OCI-LY7 (cell line): ENCODE measurements around the gene IL22RA2. TPM values are rescaled to one million over a fixed set of nuclear protein-coding genes. Genes with fewer than 3 reads are reported as not detected.

Experiments used
- BruUV-seq: library from RNA; stranded (reverse); fragments of 400-500 nt; replicated peaks from 2 replicates; lab custom pipeline; 2021; lab: Mats Ljungman, UMichigan
- CTCF ChIA-PET: fragments of 300-600 bp; sonication (Branson Sonifier 250); formaldehyde crosslinking; loops from one replicate; lab custom pipeline; 2022; ENCODE audit warnings: antibody characterized with exemption; ENCODE audit not compliant: unreplicated experiment; lab: Charles Lee
- POLR2A ChIA-PET: fragments of 300-600 bp; sonication (Branson Sonifier 250); formaldehyde crosslinking; loops from one replicate; lab custom pipeline; 2022; ENCODE audit warnings: antibody characterized with exemption; lab: Charles Lee
- DNase-seq: peaks from one replicate; pipeline ENCODE4 v3.0.0-alpha.2; 2015; ENCODE audit warnings: low spot score
- H2AFZ ChIP-seq: fragments of 200-600 bp; sonication (generic), shearing (Covaris generic); 2 replicates; pipeline ENCODE4 v1.6.1; 2014; ENCODE audit warnings: mild to moderate bottlenecking, antibody characterized with exemption, low read length, moderate library complexity
- H3K27ac ChIP-seq: fragments of 200-600 bp; sonication (generic); 2 replicates; pipeline ENCODE4 v1.5.1; 2014; ENCODE audit warnings: mixed run types, low read depth, mild to moderate bottlenecking, moderate library complexity, low read length, inconsistent platforms; ENCODE audit not compliant: poor library complexity, severe bottlenecking
- H3K36me3 ChIP-seq: fragments of 200-600 bp; sonication (generic); 2 replicates; pipeline ENCODE4 v1.6.1; 2014; ENCODE audit warnings: mild to moderate bottlenecking, antibody characterized with exemption, low read length, moderate library complexity, mixed read lengths; ENCODE audit not compliant: insufficient read depth
- H3K4me1 ChIP-seq: fragments of 200-600 bp; sonication (generic); 2 replicates; pipeline ENCODE4 v1.5.1; 2014; ENCODE audit warnings: mild to moderate bottlenecking, low read length; ENCODE audit not compliant: insufficient read depth, poor library complexity, severe bottlenecking
- H3K4me2 ChIP-seq: fragments of 200-600 bp; sonication (generic); 2 replicates; pipeline ENCODE4 v1.6.1; 2014; ENCODE audit warnings: mild to moderate bottlenecking, low read length
- H3K4me3 ChIP-seq: fragments of 200-600 bp; sonication (generic); 2 replicates; pipeline ENCODE4 v1.5.1; 2014; ENCODE audit warnings: mild to moderate bottlenecking, low read depth, low read length; ENCODE audit not compliant: poor library complexity, severe bottlenecking
- H3K79me2 ChIP-seq: fragments of 200-600 bp; sonication (generic); 2 replicates; pipeline ENCODE4 v1.6.1; 2016; ENCODE audit warnings: low read depth, mild to moderate bottlenecking, low read length, moderate library complexity, mixed read lengths; ENCODE audit not compliant: insufficient read depth
- H3K9me2 ChIP-seq: fragments of 200-600 bp; sonication (generic); 2 replicates; pipeline ENCODE4 v1.6.1; 2016; ENCODE audit warnings: mild to moderate bottlenecking, low read length, mixed read lengths; ENCODE audit not compliant: insufficient read depth
- H3K9me3 ChIP-seq: fragments of 200-600 bp; sonication (generic); 2 replicates; pipeline ENCODE4 v1.6.1; 2014; ENCODE audit warnings: mild to moderate bottlenecking, mixed run types, low read length, mixed read lengths
- H4K20me1 ChIP-seq: fragments of 200-600 bp; sonication (generic); 2 replicates; pipeline ENCODE4 v1.6.1; 2014; ENCODE audit warnings: mild to moderate bottlenecking, antibody characterized with exemption, low read length, moderate library complexity, mixed read lengths; ENCODE audit not compliant: insufficient read depth
- EZH2phosphoT487 ChIP-seq: fragments of 200-600 bp; sonication (generic); IDR thresholded peaks from 2 replicates; pipeline ENCODE4 v1.6.1; 2018; ENCODE audit warnings: low read depth, borderline replicate concordance, mild to moderate bottlenecking, mixed run types, antibody characterized with exemption, low read length, moderate library complexity, mixed read lengths
- intact Hi-C: fragments of 100-400 bp; cut with micrococcal nuclease; formaldehyde crosslinking; loops from one replicate; pipeline ENCODE4 v1.10.0; 2022; ENCODE audit not compliant: unreplicated experiment
- total RNA-seq, 2 experiments: library from RNA; depleted of rRNA in 1 of 2; stranded (reverse); fragments of >200 nt in 1 of 2; shearing (Covaris generic) in 1 of 2; gene quantifications; 2 replicates each; pipeline ENCODE4 v1.2.3, GENCODE V29; 2014 to 2022
- TF ChIP-seq, protein P1 (sequence below): fragments of 200-600 bp; sonication (generic); conservative IDR thresholded peaks from 2 replicates; pipeline ENCODE4 v1.5.1; 2014; ENCODE audit warnings: mild to moderate bottlenecking, antibody characterized with exemption, low read length, moderate library complexity, mixed read lengths

IL22RA2 gene
- total RNA-seq, 2 experiments from 2014 or later: not detected

DNA sequence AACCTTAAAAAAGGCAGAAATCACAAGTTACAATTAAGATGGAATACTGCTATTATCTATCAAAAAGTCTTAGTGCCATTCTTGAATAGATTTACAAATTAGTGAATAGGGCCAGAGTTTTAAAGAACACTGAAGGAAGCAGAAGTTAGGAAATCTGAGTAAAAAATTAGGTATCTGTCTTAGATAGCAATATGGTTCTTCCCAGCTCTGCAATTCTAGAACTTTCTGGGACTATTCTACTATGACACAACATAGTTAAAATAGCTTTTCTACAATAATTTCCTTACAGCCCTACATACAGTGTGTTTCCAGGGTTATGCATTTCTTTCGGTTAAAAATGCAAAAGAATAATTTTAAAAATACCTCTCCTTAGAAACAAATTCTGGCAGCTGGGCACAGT is 27.6 kb upstream of the IL22RA2 start:
- 0 out of 2 replicates have a peak, but pooled peaks cover 1% of the 10 kb centered on the region for H3K9me3 ChIP-seq
- intact Hi-C loops: no loop called here

DNA sequence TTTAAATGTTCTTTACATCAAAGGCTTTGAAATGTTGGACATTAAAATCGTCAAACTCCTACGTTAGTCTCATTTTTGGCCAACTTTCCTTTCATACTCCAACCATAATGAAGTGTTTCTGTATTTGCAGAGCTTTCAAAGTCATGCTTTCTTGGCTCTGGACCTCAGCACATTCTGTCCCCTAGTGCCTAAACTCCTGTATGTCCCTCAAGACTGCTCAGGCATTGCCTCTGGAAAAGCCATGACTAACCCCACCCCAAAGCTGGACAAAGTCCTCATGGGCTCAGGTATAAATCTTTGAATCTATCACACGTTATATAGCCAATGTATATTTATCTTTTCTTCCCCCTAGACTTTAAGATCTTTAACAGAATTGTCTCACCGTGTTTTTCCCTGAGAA is 26.8 kb upstream of the IL22RA2 start:
- Histone ChIP-seq H4K20me1 (no peaks in the 10 kb centered on the region), H3K4me2 (no peak overlapping the region), H3K9me2 (no peaks in the 10 kb centered on the region), H3K27ac (no peak overlapping the region), H2AFZ (no peak overlapping the region), H3K9me3 (no peaks in the 10 kb centered on the region), H3K4me3 (no peak overlapping the region), H3K79me2 (no peaks in the 10 kb centered on the region), H3K4me1 (no peaks in the 10 kb centered on the region), H3K36me3 (peaks cover 87% of the 10 kb centered on the region)
- DNase-seq: no peak
- no TSS peak for BruUV-seq
- TF ChIP-seq, protein P1, sequence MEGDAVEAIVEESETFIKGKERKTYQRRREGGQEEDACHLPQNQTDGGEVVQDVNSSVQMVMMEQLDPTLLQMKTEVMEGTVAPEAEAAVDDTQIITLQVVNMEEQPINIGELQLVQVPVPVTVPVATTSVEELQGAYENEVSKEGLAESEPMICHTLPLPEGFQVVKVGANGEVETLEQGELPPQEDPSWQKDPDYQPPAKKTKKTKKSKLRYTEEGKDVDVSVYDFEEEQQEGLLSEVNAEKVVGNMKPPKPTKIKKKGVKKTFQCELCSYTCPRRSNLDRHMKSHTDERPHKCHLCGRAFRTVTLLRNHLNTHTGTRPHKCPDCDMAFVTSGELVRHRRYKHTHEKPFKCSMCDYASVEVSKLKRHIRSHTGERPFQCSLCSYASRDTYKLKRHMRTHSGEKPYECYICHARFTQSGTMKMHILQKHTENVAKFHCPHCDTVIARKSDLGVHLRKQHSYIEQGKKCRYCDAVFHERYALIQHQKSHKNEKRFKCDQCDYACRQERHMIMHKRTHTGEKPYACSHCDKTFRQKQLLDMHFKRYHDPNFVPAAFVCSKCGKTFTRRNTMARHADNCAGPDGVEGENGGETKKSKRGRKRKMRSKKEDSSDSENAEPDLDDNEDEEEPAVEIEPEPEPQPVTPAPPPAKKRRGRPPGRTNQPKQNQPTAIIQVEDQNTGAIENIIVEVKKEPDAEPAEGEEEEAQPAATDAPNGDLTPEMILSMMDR: no peak
- no peak for TF ChIP-seq EZH2phosphoT487
- CTCF ChIA-PET: no interaction called here
- POLR2A ChIA-PET: interaction anchor here (0.6 kb wide), 2 partner anchors 47 to 317 kb away, joined by 3 read pairs; no protein-coding TSS in a partner anchor
- intact Hi-C loops: no loop called here

More for the DNA sequence above, 27.6 kb upstream of the IL22RA2 start:
- H3K4me3 ChIP-seq: no peak overlapping the region
- POLR2A ChIA-PET: no interaction called here
- H3K27ac ChIP-seq: no peak overlapping the region
- no peaks in the 10 kb centered on the region for H3K79me2 ChIP-seq
- no peak for DNase-seq
- no TSS peak for BruUV-seq
- H3K36me3 ChIP-seq: peaks cover 90% of the 10 kb centered on the region
- no peak for TF ChIP-seq EZH2phosphoT487
- TF ChIP-seq, protein P1: no peak
- CTCF ChIA-PET: no interaction called here
- no peaks in the 10 kb centered on the region for H3K4me1 ChIP-seq
- no peaks in the 10 kb centered on the region for H4K20me1 ChIP-seq
- H2AFZ ChIP-seq: no peak overlapping the region
- no peaks in the 10 kb centered on the region for H3K9me2 ChIP-seq
- no peak overlapping the region for H3K4me2 ChIP-seq

DNA sequence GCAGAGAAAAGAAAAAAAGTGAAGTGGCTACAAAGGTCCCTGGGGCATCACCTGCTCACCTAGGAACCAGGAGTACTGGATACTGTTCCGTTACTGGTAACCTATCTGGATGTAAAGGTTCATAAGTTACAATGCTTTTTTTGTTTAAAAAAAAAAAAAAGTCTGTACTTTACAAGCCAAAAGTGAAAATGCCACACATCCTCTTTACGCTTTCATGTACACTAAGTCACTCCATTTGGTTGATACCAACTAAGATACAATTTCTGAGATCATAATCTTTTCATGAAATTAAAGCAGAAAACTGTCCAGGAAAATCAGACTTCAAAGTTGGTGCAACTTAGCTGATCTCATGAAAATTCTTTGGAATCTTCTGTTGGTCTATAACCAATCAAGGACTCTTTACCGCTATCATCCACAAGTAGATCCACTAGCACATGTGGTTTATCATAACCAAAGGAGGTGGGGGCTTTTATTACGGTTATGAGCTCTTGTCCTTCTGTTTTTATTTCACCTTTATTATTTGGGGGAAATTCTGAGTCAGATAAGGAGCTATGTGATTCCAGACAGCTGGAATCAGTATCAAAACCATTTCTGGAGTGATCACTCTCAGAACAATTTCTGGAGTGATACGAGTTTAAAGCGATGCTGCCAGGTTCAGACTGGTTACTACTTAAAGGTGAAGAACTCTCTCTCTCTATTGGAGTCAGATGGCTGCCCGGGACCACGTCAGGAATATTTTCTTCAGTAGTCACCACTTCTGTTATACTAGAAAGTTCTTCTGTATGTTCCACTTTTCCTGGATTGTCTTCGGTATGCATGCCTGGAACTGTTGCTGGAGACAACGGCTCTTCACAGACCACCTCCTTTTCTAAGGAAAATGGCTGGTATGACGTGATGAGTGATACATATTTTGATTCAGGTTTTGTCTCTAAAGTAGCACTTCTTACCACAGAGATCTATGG is 24.5 kb upstream of the IL22RA2 start:
- no peaks in the 10 kb centered on the region for H3K9me2 ChIP-seq
- ChIA-PET CTCF (no interaction called here), POLR2A (no interaction called here)
- H3K27ac ChIP-seq: no peak overlapping the region
- no peak overlapping the region for H2AFZ ChIP-seq
- H3K4me2 ChIP-seq: no peak overlapping the region
- H3K4me1 ChIP-seq: no peaks in the 10 kb centered on the region
- H4K20me1 ChIP-seq: no peaks in the 10 kb centered on the region
- intact Hi-C loops: no loop called here
- TF ChIP-seq EZH2phosphoT487: no peak
- TF ChIP-seq, protein P1: no peak
- no TSS peak for BruUV-seq
- no peak for DNase-seq
- H3K4me3 ChIP-seq: no peak overlapping the region
- H3K79me2 ChIP-seq: no peaks in the 10 kb centered on the region
- peaks cover 63% of the 10 kb centered on the region for H3K36me3 ChIP-seq
- no peaks in the 10 kb centered on the region for H3K9me3 ChIP-seq
